ENCODE measurements around the gene ELAPOR2.

GRCh38 chr7:87028636-87029035 lies 30.8 kb downstream of the ELAPOR2 start:
- TF ChIP-seq POLR2A (IDR thresholded peaks at IDR 0.05): no peak
- no peak for TF ChIP-seq CTCF (IDR thresholded peaks at IDR 0.05)
